ENCODE measurements around the gene ROMO1.

ROMO1 gene

DNA sequence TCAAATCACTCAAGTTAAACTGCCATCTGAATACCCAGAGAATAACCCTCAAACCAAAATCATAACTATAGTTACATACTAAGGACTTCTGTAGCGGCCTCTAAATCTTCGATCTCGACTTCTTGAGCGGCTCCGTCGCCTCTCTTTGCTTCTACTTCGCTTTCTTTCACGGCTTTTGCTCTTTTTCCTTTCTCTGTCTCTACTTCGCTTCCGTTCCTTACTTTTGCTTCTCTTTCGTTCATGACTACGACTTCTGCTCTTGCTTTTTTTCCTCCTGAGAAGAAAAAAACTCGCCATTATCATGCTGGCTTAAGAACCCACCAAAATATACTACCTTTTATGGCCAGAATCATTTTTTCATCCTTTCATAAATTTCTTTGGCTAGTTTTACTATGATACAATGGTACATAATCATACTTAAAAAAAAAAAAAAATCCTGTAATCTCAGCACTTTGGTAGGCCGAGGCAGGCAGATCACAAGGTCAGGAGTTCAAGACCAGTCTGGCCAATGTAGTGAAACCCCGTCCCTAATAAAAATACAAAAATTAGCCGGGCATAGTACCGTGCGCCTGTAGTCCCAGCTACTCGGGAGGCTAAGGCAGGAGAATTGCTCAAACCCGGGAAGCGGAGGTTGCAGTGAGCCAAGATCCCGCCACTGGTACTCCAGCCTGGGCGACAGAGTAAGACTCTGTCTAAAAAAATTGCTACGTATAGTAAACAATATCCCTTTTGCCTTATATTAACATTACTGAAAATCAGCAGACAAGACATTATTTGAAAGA lies 32.8 kb downstream of the ROMO1 start:
- no peak overlapping the region for H3K4me3 ChIP-seq (ENCODE audit: low read length)
- no peaks in the 10 kb centered on the region for H3K9me3 ChIP-seq (ENCODE audit: low read length)
- H3K36me3 ChIP-seq (ENCODE audit: insufficient read depth, low read length): peaks cover 98% of the 10 kb centered on the region
- H3K27me3 ChIP-seq (ENCODE audit: insufficient read depth, low read length): no peaks in the 10 kb centered on the region
- H2AFZ ChIP-seq (ENCODE audit: low read depth, low read length): no peak overlapping the region
- H3K4me1 ChIP-seq (ENCODE audit: insufficient read depth, low read length): peaks cover 3% of the 10 kb centered on the region

DNA sequence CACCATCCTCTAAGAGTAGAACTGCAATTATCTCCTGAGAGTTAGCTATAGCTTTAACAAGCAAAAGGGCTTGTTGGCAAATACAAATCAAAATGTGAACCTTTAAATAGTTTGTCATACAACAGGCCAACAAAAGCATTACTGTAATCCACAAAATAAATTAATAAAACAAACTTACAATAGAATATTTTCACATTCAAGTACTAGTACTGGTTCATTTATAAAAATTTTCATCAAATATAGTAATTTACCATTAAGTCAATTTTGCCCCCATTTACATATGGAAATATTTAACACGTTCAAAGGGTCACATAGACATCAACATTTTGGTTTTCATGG lies 33.4 kb downstream of the ROMO1 start:
- H3K36me3 ChIP-seq (ENCODE audit: insufficient read depth, low read length): peaks cover 98% of the 10 kb centered on the region
- H3K27me3 ChIP-seq (ENCODE audit: insufficient read depth, low read length): no peaks in the 10 kb centered on the region
- H3K9me3 ChIP-seq (ENCODE audit: low read length): no peaks in the 10 kb centered on the region
- H3K4me1 ChIP-seq (ENCODE audit: insufficient read depth, low read length): peaks cover 3% of the 10 kb centered on the region
- H3K4me3 ChIP-seq (ENCODE audit: low read length): no peak overlapping the region
- H2AFZ ChIP-seq (ENCODE audit: low read depth, low read length): no peak overlapping the region

- H3K9me3 ChIP-seq (ENCODE audit: low read length): no peaks in the 10 kb centered on the region
- no peaks in the 10 kb centered on the region for H3K27me3 ChIP-seq (ENCODE audit: insufficient read depth, low read length)
- H2AFZ ChIP-seq (ENCODE audit: low read depth, low read length): no peak overlapping the region
- peaks cover 5% of the 10 kb centered on the region for H3K4me1 ChIP-seq (ENCODE audit: insufficient read depth, low read length)
- H3K36me3 ChIP-seq (ENCODE audit: insufficient read depth, low read length): peaks cover 97% of the 10 kb centered on the region
- no peak overlapping the region for H3K4me3 ChIP-seq (ENCODE audit: low read length)
Observed at GRCh38 chr20:35734374-35734773, 35.2 kb downstream of the ROMO1 start.

DNA sequence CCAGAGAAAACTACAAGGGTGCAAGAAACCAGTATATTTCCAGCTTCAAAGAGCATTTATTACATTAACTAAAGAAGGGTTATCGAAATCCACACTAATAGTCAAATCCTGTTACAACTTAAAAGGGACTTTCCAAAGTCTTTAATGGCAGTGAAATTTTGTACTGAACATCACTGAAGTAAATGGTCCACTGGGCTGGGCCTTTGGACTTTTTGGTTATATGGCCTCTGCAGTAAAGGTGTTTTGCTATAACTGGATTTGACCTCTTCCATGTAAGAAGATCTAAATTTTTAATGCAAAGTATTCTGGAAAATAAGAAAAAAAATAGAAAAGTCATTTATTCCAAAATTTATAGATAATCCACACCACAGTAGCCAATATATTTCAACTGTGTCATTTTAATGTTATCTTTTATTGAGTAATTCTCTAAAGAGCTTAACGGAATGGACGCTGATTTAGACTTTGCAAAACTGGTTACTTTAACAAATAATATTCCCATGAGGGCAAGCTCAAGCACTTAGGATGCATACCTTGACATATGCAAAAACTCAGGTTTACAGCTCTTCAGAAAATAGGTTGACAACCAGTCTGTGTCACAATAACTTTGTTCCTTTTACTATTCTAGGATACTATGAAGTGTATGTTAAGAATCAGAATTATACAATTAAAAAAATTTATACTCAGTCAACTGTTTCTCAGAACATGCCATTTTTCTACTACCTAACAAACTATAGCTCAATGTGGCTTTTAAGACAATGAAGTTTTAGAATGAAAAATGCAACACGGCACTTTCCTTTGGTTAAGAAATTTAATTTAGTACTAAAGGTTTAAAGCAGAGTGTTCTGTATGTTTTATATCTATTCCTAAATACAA lies 35.8 kb downstream of the ROMO1 start:
- H2AFZ ChIP-seq (ENCODE audit: low read depth, low read length): no peak overlapping the region
- H3K36me3 ChIP-seq (ENCODE audit: insufficient read depth, low read length): peaks cover 97% of the 10 kb centered on the region
- H3K9me3 ChIP-seq (ENCODE audit: low read length): no peaks in the 10 kb centered on the region
- H3K4me3 ChIP-seq (ENCODE audit: low read length): no peak overlapping the region
- H3K4me1 ChIP-seq (ENCODE audit: insufficient read depth, low read length): peaks cover 11% of the 10 kb centered on the region
- H3K27me3 ChIP-seq (ENCODE audit: insufficient read depth, low read length): no peaks in the 10 kb centered on the region

- peaks cover 19% of the 10 kb centered on the region for H3K4me1 ChIP-seq (ENCODE audit: insufficient read depth, low read length)
- H2AFZ ChIP-seq (ENCODE audit: low read depth, low read length): no peak overlapping the region
- no peak overlapping the region for H3K4me3 ChIP-seq (ENCODE audit: low read length)
- H3K36me3 ChIP-seq (ENCODE audit: insufficient read depth, low read length): peaks cover 96% of the 10 kb centered on the region
- H3K9me3 ChIP-seq (ENCODE audit: low read length): no peaks in the 10 kb centered on the region
- no peaks in the 10 kb centered on the region for H3K27me3 ChIP-seq (ENCODE audit: insufficient read depth, low read length)
Observed at GRCh38 chr20:35735826-35736470, 36.7 kb downstream of the ROMO1 start.

GRCh38 chr20:35737865-35738333 lies 38.7 kb downstream of the ROMO1 start:
- Histone ChIP-seq H3K4me3 (ENCODE audit: low read length) (no peak overlapping the region), H3K9me3 (ENCODE audit: low read length) (no peaks in the 10 kb centered on the region), H3K4me1 (ENCODE audit: insufficient read depth, low read length) (peaks cover 19% of the 10 kb centered on the region), H3K36me3 (ENCODE audit: insufficient read depth, low read length) (peaks cover 76% of the 10 kb centered on the region), H3K27me3 (ENCODE audit: insufficient read depth, low read length) (no peaks in the 10 kb centered on the region), H2AFZ (ENCODE audit: low read depth, low read length) (no peak overlapping the region)

DNA sequence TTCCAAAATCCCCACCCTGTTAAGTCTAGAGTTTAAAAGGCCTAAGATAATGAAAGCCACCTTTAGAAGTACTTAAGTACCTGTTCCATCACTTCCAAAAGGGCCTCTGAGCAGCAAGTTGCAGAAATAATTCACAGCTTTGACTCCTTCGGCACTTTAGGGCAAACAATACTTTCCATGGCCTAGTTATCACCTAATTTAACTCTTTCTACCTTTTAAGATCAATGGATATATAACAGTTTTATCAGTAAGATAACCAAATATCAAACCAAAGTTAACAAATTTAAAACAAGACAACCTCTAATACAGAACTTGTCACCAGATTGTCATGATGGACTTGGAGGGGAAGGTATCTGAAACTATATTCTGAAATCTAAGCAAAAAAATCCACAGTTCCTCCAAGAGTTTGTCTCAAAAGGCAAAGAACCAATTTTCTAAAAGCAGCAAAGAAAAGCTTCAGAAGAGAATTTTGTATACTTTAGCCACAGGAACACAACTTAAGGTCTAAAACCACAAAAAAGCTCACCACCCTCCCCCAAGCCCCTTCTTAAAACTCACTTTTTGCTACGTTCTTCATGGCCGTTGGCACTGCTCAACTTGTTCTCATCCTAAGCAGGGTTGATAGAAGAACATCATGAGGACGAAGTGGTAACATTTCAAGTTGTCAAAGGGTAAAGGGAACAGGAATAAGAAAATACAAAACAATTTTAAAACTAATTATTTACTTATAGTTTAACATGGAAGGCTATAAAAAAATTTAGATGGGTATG lies 39.4 kb downstream of the ROMO1 start:
- H3K27me3 ChIP-seq (ENCODE audit: insufficient read depth, low read length): no peaks in the 10 kb centered on the region
- no peak overlapping the region for H2AFZ ChIP-seq (ENCODE audit: low read depth, low read length)
- no peaks in the 10 kb centered on the region for H3K9me3 ChIP-seq (ENCODE audit: low read length)
- H3K36me3 ChIP-seq (ENCODE audit: insufficient read depth, low read length): peaks cover 69% of the 10 kb centered on the region
- H3K4me1 ChIP-seq (ENCODE audit: insufficient read depth, low read length): peaks cover 26% of the 10 kb centered on the region
- no peak overlapping the region for H3K4me3 ChIP-seq (ENCODE audit: low read length)

- Histone ChIP-seq H2AFZ (ENCODE audit: low read depth, low read length) (no peak overlapping the region), H3K4me1 (ENCODE audit: insufficient read depth, low read length) (peaks cover 30% of the 10 kb centered on the region), H3K27me3 (ENCODE audit: insufficient read depth, low read length) (no peaks in the 10 kb centered on the region), H3K36me3 (ENCODE audit: insufficient read depth, low read length) (peaks cover 60% of the 10 kb centered on the region), H3K9me3 (ENCODE audit: low read length) (no peaks in the 10 kb centered on the region), H3K4me3 (ENCODE audit: low read length) (peak overlapping the region; percentile 100)
Observed at GRCh38 chr20:35739294-35740163, 40.3 kb downstream of the ROMO1 start.

DNA sequence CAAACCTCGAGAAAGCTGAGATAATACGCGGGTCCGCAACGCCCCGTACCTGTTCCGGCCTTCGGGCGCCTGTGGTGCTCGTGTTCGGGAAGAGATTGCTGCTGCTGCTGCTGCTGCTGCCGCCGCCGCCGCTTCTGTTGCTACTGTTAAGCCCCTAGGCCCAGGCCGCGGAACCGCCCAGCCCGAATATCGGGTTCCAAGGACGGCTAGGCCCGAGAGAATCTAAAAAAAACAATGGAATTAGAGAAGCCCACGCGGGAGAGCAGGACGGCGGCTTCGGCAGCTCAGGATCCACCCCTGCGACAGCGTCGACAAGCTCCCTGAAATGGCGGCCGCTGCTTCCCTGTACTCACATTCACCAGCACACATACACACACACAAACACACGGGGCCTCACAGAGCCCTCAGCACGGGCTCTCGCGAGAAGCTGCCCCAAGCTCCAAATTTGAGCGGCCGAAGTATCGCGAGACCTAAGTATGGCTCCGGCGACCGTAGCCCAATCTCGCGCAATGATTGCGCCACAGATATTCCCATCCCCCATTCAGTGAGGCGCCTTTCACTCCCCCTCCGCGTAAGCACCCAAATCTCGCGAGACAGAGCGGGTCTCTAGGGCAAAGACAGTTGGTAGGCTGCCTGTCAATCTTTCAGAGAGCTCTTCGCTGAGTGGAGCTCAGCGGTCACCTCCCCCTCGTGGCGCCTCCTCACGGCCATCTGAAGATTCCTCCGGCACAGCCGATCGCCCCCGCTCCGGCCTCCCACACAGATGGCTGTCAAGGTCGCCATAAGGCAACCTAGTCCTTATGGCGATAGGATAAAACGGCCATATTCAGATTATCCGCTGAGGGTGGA lies 42.9 kb downstream of the ROMO1 start, which contains the start of gene RBM39:
Gene RBM39, minus strand, starts transcription at position 369 of the 849 bp plus-strand sequence. CDS start 1,386 bp downstream, outside the sequence.
- no peaks in the 10 kb centered on the region for H3K9me3 ChIP-seq (ENCODE audit: low read length)
- peaks cover 34% of the 10 kb centered on the region for H3K36me3 ChIP-seq (ENCODE audit: insufficient read depth, low read length)
- H2AFZ ChIP-seq (ENCODE audit: low read depth, low read length): peak within 1 kb of the TSS; percentile 21
- H3K4me3 ChIP-seq (ENCODE audit: low read length): peak within 1 kb of the TSS; percentile 100
- H3K4me1 ChIP-seq (ENCODE audit: insufficient read depth, low read length): peaks cover 28% of the 10 kb centered on the region
- no peaks in the 10 kb centered on the region for H3K27me3 ChIP-seq (ENCODE audit: insufficient read depth, low read length)

DNA sequence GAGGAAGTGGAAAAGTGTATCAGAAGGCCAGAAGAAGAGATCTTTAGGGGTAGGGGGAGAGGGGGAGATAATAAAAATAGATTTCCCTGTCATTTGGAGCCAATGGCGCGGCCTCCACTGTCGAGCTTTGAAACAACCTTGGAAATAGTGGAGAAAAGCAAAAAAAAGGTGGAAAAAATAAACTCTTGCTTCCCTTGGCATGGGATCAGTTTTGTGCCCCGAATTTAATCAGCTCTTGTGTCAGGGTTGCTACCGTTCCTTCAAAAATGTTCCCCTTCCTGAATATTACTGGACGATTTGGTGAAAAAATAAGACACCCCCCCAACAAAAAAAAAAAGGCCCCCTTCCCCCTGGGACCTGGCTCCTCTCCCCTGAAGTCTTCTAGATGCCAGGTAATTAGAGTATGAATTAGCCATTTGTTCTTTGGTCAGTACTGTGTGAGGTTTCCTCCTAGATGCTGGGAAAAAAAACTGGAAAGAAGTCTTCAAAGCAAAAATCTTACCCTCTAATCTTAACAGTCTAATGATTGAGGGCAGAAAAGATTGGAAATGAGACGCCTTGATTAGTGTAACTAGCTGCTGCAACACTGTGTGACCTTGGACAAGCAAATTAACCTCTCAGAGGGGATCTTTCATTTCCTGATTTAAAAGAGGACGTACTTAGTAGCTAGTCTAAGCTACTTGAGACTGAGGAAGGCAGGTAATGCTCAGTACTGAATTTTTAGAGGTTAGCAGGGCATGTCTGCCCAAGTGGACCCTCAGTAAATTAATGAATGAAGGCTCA lies 43.7 kb downstream of the ROMO1 start:
- Histone ChIP-seq H3K36me3 (ENCODE audit: insufficient read depth, low read length) (peaks cover 29% of the 10 kb centered on the region), H3K9me3 (ENCODE audit: low read length) (no peaks in the 10 kb centered on the region), H3K27me3 (ENCODE audit: insufficient read depth, low read length) (no peaks in the 10 kb centered on the region), H2AFZ (ENCODE audit: low read depth, low read length) (no peak overlapping the region), H3K4me3 (ENCODE audit: low read length) (peak overlapping the region; percentile 80), H3K4me1 (ENCODE audit: insufficient read depth, low read length) (peaks cover 28% of the 10 kb centered on the region)
